Mesendoderm (in vitro differentiated cells): ENCODE data around the gene CSF2RB. TPM values are rescaled to one million over a fixed set of nuclear protein-coding genes. Genes with fewer than 3 reads are reported as not detected.
A peak's percentile ranks its signal among the peaks of the same experiment; 100 is the strongest.

Experiments used
- DNase-seq: peaks from one replicate; pipeline ENCODE4 v3.0.0; 2013
- H2AK5ac ChIP-seq: 2 replicates; pipeline ENCODE4 v1.6.1; 2013; ENCODE audit warnings: low read length, inconsistent platforms
- H2BK120ac ChIP-seq: 2 replicates; pipeline ENCODE4 v1.6.1; 2013; ENCODE audit warnings: low read depth, mild to moderate bottlenecking, low read length, moderate library complexity, mixed read lengths
- H2BK15ac ChIP-seq: replicated peaks from 2 replicates; pipeline ENCODE4 v1.6.1; 2013; ENCODE audit warnings: low read depth, mild to moderate bottlenecking, moderate library complexity
- H2BK5ac ChIP-seq: 2 replicates; pipeline ENCODE4 v1.6.1; 2013; ENCODE audit warnings: low read length, inconsistent platforms
- H3K18ac ChIP-seq: 2 replicates; pipeline ENCODE4 v1.6.1; 2013; ENCODE audit warnings: mild to moderate bottlenecking, low read length, mixed read lengths
- H3K23ac ChIP-seq: one replicate; pipeline ENCODE4 v1.6.1; 2013; ENCODE audit warnings: low read length
- H3K27ac ChIP-seq: 2 replicates; pipeline ENCODE4 v1.5.1; 2013; ENCODE audit warnings: low read depth, mild to moderate bottlenecking, inconsistent platforms, low read length, moderate library complexity
- H3K27me3 ChIP-seq: 2 replicates; pipeline ENCODE4 v1.6.1; 2013; ENCODE audit warnings: low read length, control low read depth, mild to moderate bottlenecking, inconsistent platforms; ENCODE audit not compliant: insufficient read depth, poor library complexity
- H3K36me3 ChIP-seq: 2 replicates; pipeline ENCODE4 v1.6.1; 2013; ENCODE audit warnings: low read length, inconsistent platforms; ENCODE audit not compliant: control insufficient read depth, insufficient read depth
- H3K4ac ChIP-seq: one replicate; pipeline ENCODE4 v1.6.1; 2013; ENCODE audit warnings: low read depth, mild to moderate bottlenecking, low read length, moderate library complexity
- H3K4me1 ChIP-seq: 2 replicates; pipeline ENCODE4 v1.6.1; 2013; ENCODE audit warnings: low read depth, low read length, inconsistent platforms; ENCODE audit not compliant: control insufficient read depth
- H3K4me2 ChIP-seq: 2 replicates; pipeline ENCODE4 v1.6.1; 2013; ENCODE audit warnings: low read length
- H3K4me3 ChIP-seq: 2 replicates; pipeline ENCODE4 v1.5.1; 2013; ENCODE audit warnings: mild to moderate bottlenecking, low read length
- H3K56ac ChIP-seq: one replicate; pipeline ENCODE4 v1.6.1; 2013; ENCODE audit warnings: low read length
- H3K79me1 ChIP-seq: 2 replicates; pipeline ENCODE4 v1.6.1; 2013; ENCODE audit warnings: low read length, inconsistent platforms
- H3K79me2 ChIP-seq: 2 replicates; pipeline ENCODE4 v1.6.1; 2013; ENCODE audit warnings: mild to moderate bottlenecking, low read length; ENCODE audit not compliant: control insufficient read depth, insufficient read depth
- H3K9ac ChIP-seq: 2 replicates; pipeline ENCODE4 v1.6.1; 2013; ENCODE audit warnings: low read length, inconsistent platforms
- H4K5ac ChIP-seq: one replicate; pipeline ENCODE4 v1.6.1; 2013; ENCODE audit warnings: low read length
- H4K8ac ChIP-seq: one replicate; pipeline ENCODE4 v1.6.1; 2013; ENCODE audit warnings: low read depth, mild to moderate bottlenecking, control low read depth, low read length, moderate library complexity
- WGBS: extraction: QIAGEN DNeasy Blood & Tissue Kit; methylation state at CpG from one replicate; pipeline ENCODE4 v1.1.7; 2013; ENCODE audit warnings: low lambda C conversion rate, missing lambda C conversion rate; ENCODE audit not compliant: insufficient coverage; ENCODE audit errors: extremely low coverage; 5-methylcytosine and 5-hydroxymethylcytosine counted together
- polyA plus RNA-seq, 2 experiments: library from polyadenylated mRNA; stranded (reverse); fragments of 200-250 nt; gene quantifications; one replicate each; pipeline ENCODE4 v1.2.3, GENCODE V29; 2013

CSF2RB gene
- polyA plus RNA-seq (2013, experiment 1 of 2), result 0.01 TPM
- 0.03 TPM for polyA plus RNA-seq (2013, experiment 2 of 2)

DNA sequence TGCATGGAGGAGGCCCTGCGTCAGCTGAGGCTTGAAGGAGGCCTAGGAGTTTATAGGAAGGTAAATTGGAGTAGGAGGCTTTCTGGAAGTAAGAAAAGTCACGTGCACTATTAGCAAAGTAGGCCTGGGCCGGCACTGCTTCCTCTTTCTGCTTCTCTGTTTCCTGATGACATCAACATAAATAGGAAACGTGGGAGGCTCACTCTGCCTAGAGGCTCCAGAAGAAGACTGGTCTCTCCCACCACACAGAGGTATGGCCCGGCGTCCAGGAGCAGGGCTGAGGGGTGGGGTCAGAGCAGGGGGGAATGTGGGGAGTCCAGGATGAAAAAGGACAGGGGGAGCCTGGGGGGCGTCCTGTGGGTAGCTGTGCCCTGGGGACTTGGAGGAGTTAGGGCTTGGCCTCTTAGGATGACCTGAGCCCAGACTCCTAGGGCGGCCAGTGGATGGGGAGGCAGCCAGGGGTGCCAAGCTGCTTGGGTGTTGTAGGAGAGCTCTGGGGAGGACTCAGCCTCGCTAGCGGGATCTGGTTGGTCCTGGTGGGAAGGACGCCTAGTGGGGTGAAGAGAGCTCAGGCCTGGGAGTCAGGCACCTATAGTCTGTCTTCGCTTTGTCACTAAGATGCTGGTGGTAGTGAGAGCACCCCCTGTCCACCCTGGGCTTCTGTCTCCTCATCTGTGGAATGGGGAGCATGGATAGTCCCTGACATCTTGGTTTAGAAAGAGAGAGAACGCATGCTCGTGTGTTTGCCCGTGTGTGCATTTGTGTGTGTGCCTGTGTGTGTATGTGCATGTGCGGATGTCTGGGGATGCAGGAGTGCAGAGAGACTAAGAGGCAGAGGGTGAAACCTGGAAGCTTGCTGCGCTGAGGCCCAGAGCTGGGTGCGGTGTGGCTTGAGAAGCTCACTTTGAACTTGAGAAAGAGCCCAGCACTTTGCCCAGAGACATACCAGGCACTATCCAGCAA lies at the start of gene CSF2RB:
Gene CSF2RB (plus strand): TSS at position 202 of the 963 bp plus-strand sequence. CDS start 8,580 bp downstream, outside the sequence.
- Histone ChIP-seq H3K18ac (no peak within 1 kb of the TSS), H3K23ac (no peak within 1 kb of the TSS), H2AK5ac (no peak within 1 kb of the TSS), H4K8ac (no peak within 1 kb of the TSS), H3K56ac (no peak within 1 kb of the TSS), H3K9ac (no peak within 1 kb of the TSS), H3K4me1 (peaks cover 2% of the 10 kb centered on the region), H3K36me3 (no peaks in the 10 kb centered on the region), H3K4ac (no peak within 1 kb of the TSS), H2BK5ac (no peak within 1 kb of the TSS), H2BK15ac (no peak within 1 kb of the TSS), H3K4me3 (no peak within 1 kb of the TSS), H4K5ac (no peak within 1 kb of the TSS), H3K27ac (no peak within 1 kb of the TSS), H3K27me3 (no peaks in the 10 kb centered on the region), H2BK120ac (no peak within 1 kb of the TSS), H3K4me2 (no peak within 1 kb of the TSS), H3K79me2 (no peaks in the 10 kb centered on the region), H3K79me1 (no peaks in the 10 kb centered on the region)
- no CpG with 5 or more reads among the region's 18 CpGs for WGBS
- no peak for DNase-seq

DNA sequence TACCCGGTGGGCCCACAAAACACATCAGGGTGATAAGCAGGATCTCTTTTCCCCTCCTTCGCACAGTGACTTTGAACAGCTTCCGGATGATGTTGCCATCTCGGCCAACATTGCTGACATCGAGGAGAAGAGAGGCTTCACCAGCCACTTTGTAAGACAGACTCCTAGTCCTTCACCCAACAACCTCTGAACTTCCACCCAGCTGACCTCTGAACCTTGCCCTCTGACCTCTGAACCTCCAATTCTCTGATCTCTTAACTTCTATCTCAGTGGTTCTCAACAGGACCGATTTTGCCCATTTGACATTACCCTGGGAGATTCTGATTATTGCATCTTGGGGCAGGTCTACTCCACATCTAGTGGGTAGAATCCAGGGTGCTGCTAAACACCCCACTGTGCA lies 49.4 kb upstream of the CSF2RB start:
- no peak overlapping the region for H3K23ac ChIP-seq
- no peak overlapping the region for H2BK15ac ChIP-seq
- no peak overlapping the region for H3K9ac ChIP-seq
- H3K4ac ChIP-seq, result no peak overlapping the region
- no peak overlapping the region for H2AK5ac ChIP-seq
- H3K27ac ChIP-seq, result no peak overlapping the region
- H3K4me3 ChIP-seq, result no peak overlapping the region
- no peaks in the 10 kb centered on the region for H3K36me3 ChIP-seq
- no peak overlapping the region for H4K5ac ChIP-seq
- no peaks in the 10 kb centered on the region for H3K79me2 ChIP-seq
- no peak overlapping the region for H2BK120ac ChIP-seq
- no peak overlapping the region for H3K4me2 ChIP-seq
- H2BK5ac ChIP-seq, result no peak overlapping the region
- DNase-seq, result no peak
- H3K18ac ChIP-seq, result no peak overlapping the region
- H3K27me3 ChIP-seq, result no peaks in the 10 kb centered on the region
- no peaks in the 10 kb centered on the region for H3K79me1 ChIP-seq
- WGBS, result no CpG with 5 or more reads among the region's 6 CpGs
- no peak overlapping the region for H3K56ac ChIP-seq
- no peaks in the 10 kb centered on the region for H3K4me1 ChIP-seq
- H4K8ac ChIP-seq, result no peak overlapping the region

DNA sequence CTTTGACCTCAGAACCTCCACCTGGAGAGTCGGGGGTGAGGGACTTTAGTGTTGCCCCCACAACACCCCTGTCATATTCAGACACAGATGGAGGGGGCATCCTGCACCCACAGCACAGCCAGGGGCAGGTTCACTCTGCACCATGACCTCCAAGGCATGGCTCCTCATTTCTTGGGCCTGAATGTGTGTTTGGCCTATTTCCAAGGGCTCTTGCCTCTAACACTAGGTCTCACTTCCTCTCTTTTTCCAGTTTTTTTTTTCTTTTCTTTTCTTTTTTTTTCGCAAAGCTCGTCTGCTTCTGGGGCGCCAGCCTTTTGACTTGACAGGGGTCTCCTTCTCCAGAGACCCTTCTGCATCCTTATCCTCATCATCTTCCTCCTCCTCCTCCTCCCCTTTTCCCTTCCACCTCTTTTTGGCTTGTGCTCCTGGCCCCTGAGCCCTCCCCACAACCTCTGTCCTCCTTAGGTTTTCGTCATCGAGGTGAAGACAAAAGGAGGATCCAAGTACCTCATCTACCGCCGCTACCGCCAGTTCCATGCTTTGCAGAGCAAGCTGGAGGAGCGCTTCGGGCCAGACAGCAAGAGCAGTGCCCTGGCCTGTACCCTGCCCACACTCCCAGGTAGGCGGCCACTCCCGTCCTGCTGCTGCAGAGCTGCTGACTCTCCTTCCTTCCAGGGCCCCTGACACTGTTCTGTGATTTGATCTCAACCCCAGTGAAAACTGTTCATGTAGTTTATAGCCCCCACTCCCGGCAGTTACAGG lies 48.8 kb upstream of the CSF2RB start:
- H3K4me3 ChIP-seq, result no peak overlapping the region
- no peaks in the 10 kb centered on the region for H3K27me3 ChIP-seq
- H3K18ac ChIP-seq, result no peak overlapping the region
- H2AK5ac ChIP-seq, result no peak overlapping the region
- H3K4me2 ChIP-seq, result no peak overlapping the region
- no peak for DNase-seq
- no peaks in the 10 kb centered on the region for H3K4me1 ChIP-seq
- H3K9ac ChIP-seq, result no peak overlapping the region
- H3K79me1 ChIP-seq, result no peaks in the 10 kb centered on the region
- no peak overlapping the region for H3K27ac ChIP-seq
- H3K36me3 ChIP-seq, result no peaks in the 10 kb centered on the region
- no peak overlapping the region for H3K56ac ChIP-seq
- H2BK5ac ChIP-seq, result no peak overlapping the region
- no peak overlapping the region for H4K8ac ChIP-seq
- no peak overlapping the region for H3K23ac ChIP-seq
- WGBS, result no CpG with 5 or more reads among the region's 14 CpGs
- H4K5ac ChIP-seq, result no peak overlapping the region
- H3K79me2 ChIP-seq, result no peaks in the 10 kb centered on the region
- no peak overlapping the region for H2BK120ac ChIP-seq
- no peak overlapping the region for H3K4ac ChIP-seq
- no peak overlapping the region for H2BK15ac ChIP-seq

DNA sequence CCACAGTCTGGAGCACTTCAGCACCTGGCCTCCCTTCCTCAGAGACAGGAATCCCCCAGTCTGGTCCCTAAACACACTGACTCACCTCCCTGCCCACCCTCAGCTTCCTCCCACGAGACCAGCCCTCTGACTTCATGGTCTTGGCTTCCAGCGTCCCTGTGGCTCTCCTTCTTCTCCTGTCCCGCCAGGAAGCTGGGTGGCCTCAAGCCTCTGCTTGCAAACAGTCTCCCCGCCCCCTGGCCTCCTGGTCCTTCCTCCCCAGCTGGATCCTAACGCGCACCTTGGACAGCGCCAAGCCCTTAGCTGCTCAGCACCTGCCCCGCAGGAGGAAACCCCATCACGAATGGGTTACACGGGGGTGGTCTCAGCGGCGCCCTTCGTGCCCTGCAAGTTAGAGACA lies 48.1 kb upstream of the CSF2RB start:
- Histone ChIP-seq H3K23ac (no peak overlapping the region), H3K36me3 (no peaks in the 10 kb centered on the region), H3K79me2 (no peaks in the 10 kb centered on the region), H3K79me1 (no peaks in the 10 kb centered on the region), H3K4me2 (no peak overlapping the region), H3K4ac (no peak overlapping the region), H2BK120ac (no peak overlapping the region), H4K8ac (no peak overlapping the region), H3K4me1 (no peaks in the 10 kb centered on the region), H3K18ac (no peak overlapping the region), H3K56ac (no peak overlapping the region), H3K4me3 (no peak overlapping the region), H4K5ac (no peak overlapping the region), H2BK5ac (no peak overlapping the region), H3K9ac (no peak overlapping the region), H3K27me3 (no peaks in the 10 kb centered on the region), H2AK5ac (no peak overlapping the region), H2BK15ac (no peak overlapping the region), H3K27ac (no peak overlapping the region)
- peak; percentile 49 for DNase-seq
- no CpG with 5 or more reads among the region's 13 CpGs for WGBS

DNA sequence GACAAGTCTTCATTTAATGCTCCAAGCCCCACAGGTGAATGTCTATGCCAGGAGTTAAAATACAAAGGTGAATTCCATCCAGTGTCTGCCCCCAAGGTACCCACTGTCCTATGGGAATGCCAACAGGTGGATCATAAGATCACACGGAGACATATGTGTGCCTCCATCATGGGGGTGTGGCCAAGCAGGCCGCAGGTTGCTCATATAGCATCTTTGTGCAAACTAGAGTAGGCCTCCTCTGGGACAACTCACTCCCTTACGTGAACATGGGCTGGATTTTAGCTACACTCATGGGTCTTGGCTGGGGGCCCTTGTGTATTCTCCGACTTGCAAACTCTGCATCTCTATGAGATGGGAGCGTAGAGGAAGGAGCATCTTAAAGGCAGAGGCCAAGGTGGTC lies 45.7 kb upstream of the CSF2RB start:
- no CpG with 5 or more reads among the region's 5 CpGs for WGBS
- no peaks in the 10 kb centered on the region for H3K36me3 ChIP-seq
- no peak overlapping the region for H2BK15ac ChIP-seq
- no peak overlapping the region for H3K56ac ChIP-seq
- H2AK5ac ChIP-seq, result no peak overlapping the region
- H3K9ac ChIP-seq, result no peak overlapping the region
- no peaks in the 10 kb centered on the region for H3K27me3 ChIP-seq
- no peak overlapping the region for H3K4me2 ChIP-seq
- H3K18ac ChIP-seq, result no peak overlapping the region
- no peak overlapping the region for H4K5ac ChIP-seq
- no peak overlapping the region for H2BK120ac ChIP-seq
- H2BK5ac ChIP-seq, result no peak overlapping the region
- H3K79me1 ChIP-seq, result no peaks in the 10 kb centered on the region
- H3K4me1 ChIP-seq, result no peaks in the 10 kb centered on the region
- H3K4me3 ChIP-seq, result no peak overlapping the region
- H3K27ac ChIP-seq, result no peak overlapping the region
- no peaks in the 10 kb centered on the region for H3K79me2 ChIP-seq
- H4K8ac ChIP-seq, result no peak overlapping the region
- no peak overlapping the region for H3K23ac ChIP-seq
- DNase-seq, result no peak
- no peak overlapping the region for H3K4ac ChIP-seq
